GM12878 (cell line): ENCODE data around the gene TNRC6B. TPM values are rescaled to one million over a fixed set of nuclear protein-coding genes. Genes with fewer than 3 reads are reported as not detected.

Experiments used
- ATAC-seq: fragments of 200-7000 bp; cut with Tn5 transposase; 3 replicates; pipeline ENCODE4 v1.9.1; 2020; ENCODE audit warnings: mild to moderate bottlenecking, moderate library complexity
- BruUV-seq: library from RNA; stranded (reverse); fragments of 400-500 nt; replicated peaks from 2 replicates; lab custom pipeline; 2021; lab: Mats Ljungman, UMichigan
- CTCF ChIA-PET: fragments of 300-600 bp; sonication (Branson Sonifier 250); formaldehyde crosslinking; extraction: SDS; loops from one replicate; lab custom pipeline; 2021; ENCODE audit warnings: inconsistent platforms; lab: Yijun Ruan, JAX
- POLR2A ChIA-PET: fragments of 350-600 bp; formaldehyde crosslinking; extraction: SDS; loops from one replicate; lab custom pipeline; 2021; ENCODE audit warnings: inconsistent platforms; lab: Charles Lee
- RAD21 ChIA-PET: fragments of 300-600 bp; sonication (Branson Sonifier 250); formaldehyde crosslinking; loops from one replicate; lab custom pipeline; 2023; ENCODE audit warnings: antibody characterized with exemption; ENCODE audit not compliant: unreplicated experiment; lab: Charles Lee
- SMC1A ChIA-PET: fragments of 300-600 bp; sonication (Branson Sonifier 250); formaldehyde crosslinking; loops from one replicate; lab custom pipeline; 2023; ENCODE audit not compliant: unreplicated experiment, uncharacterized antibody; lab: Charles Lee
- DNase-seq: peaks from one replicate; pipeline ENCODE4 v3.0.0-alpha.2; 2011; ENCODE audit warnings: low read depth, low spot score
- FAIRE-seq: peaks from 3 replicates; lab custom pipeline; 2011; peaks lifted over from hg19 to GRCh38; lab: Jason Lieb, UNC
- H2AFZ ChIP-seq: 2 replicates; pipeline ENCODE4 v1.6.0; 2011; ENCODE audit warnings: low read depth, low read length, control low read depth; ENCODE audit not compliant: control insufficient read depth
- H3K27ac ChIP-seq: 2 replicates; pipeline ENCODE4 v1.5.1; 2011; ENCODE audit warnings: control low read depth; ENCODE audit not compliant: control insufficient read depth, insufficient read depth
- H3K27me3 ChIP-seq, 2 experiments: replicated peaks in 1 of 2; 2 replicates each; pipeline versions ENCODE4 v1.6.0 to v1.6.1; 2011; ENCODE audit warnings: low read length in 1 of 2; ENCODE audit not compliant: control insufficient read depth in 2 of 2, insufficient read depth in 2 of 2
- H3K36me3 ChIP-seq, 2 experiments: 2 replicates each; pipeline ENCODE4 v1.5.1; 2011; ENCODE audit warnings: low read length in 1 of 2; ENCODE audit not compliant: control insufficient read depth in 2 of 2, insufficient read depth in 2 of 2
- H3K4me1 ChIP-seq: 2 replicates; pipeline ENCODE4 v1.6.1; 2011; ENCODE audit warnings: mild to moderate bottlenecking, low read length, moderate library complexity, mixed read lengths; ENCODE audit not compliant: control insufficient read depth, insufficient read depth
- H3K4me2 ChIP-seq: 2 replicates; pipeline ENCODE4 v1.6.0; 2011; ENCODE audit warnings: control low read depth; ENCODE audit not compliant: control insufficient read depth, insufficient read depth
- H3K4me3 ChIP-seq: fragments of 200-600 bp; sonication (generic); 2 replicates; pipeline ENCODE4 v1.5.1; 2016
- H3K79me2 ChIP-seq: 2 replicates; pipeline ENCODE4 v1.6.0; 2011; ENCODE audit warnings: low read length; ENCODE audit not compliant: control insufficient read depth, insufficient read depth
- H3K9ac ChIP-seq: 2 replicates; pipeline ENCODE4 v1.8.0; 2011; ENCODE audit warnings: low read length, control low read depth, mixed read lengths; ENCODE audit not compliant: control insufficient read depth, insufficient read depth
- H3K9me3 ChIP-seq: replicated peaks from 3 replicates; pipeline ENCODE4 v1.5.1; 2011; ENCODE audit warnings: mild to moderate bottlenecking, low read length; ENCODE audit not compliant: control insufficient read depth, insufficient read depth
- H4K20me1 ChIP-seq: 2 replicates; pipeline ENCODE4 v1.6.0; 2011; ENCODE audit not compliant: control insufficient read depth, insufficient read depth
- BRCA1 ChIP-seq: IDR thresholded peaks from 2 replicates; pipeline ENCODE4 v1.6.1; 2011; ENCODE audit warnings: low read depth, low read length, improper control_type of control experiment
- CBX5 ChIP-seq: sonication (generic); IDR thresholded peaks from 2 replicates; pipeline ENCODE4 v1.6.1; 2016; ENCODE audit warnings: low read depth, moderate library complexity, mild to moderate bottlenecking, inconsistent platforms
- CREB1 ChIP-seq: IDR thresholded peaks from 2 replicates; pipeline ENCODE4 v1.6.1; 2012; ENCODE audit warnings: low read depth, mild to moderate bottlenecking, inconsistent platforms
- JUNB ChIP-seq: IDR thresholded peaks from 2 replicates; pipeline ENCODE4 v1.6.1; 2016; ENCODE audit warnings: antibody characterized with exemption, mild to moderate bottlenecking
- JUND ChIP-seq: IDR thresholded peaks from 2 replicates; pipeline ENCODE4 v1.6.1; 2012; ENCODE audit warnings: low read depth, mild to moderate bottlenecking, low read length, improper control_type of control experiment, moderate library complexity
- MEF2A ChIP-seq: IDR thresholded peaks from 2 replicates; pipeline ENCODE4 v1.6.1; 2011; ENCODE audit warnings: low read depth, mild to moderate bottlenecking, low read length, moderate library complexity; ENCODE audit not compliant: insufficient read depth
- MEF2B ChIP-seq: fragments of 450-650 bp; IDR thresholded peaks from 2 replicates; pipeline ENCODE4 v1.6.1; 2018; ENCODE audit warnings: mild to moderate bottlenecking, moderate library complexity; ENCODE audit not compliant: partially characterized antibody, poor library complexity, severe bottlenecking
- NBN ChIP-seq: fragments of 450-650 bp; IDR thresholded peaks from 2 replicates; pipeline ENCODE4 v1.6.1; 2016
- NR2F1 ChIP-seq: fragments of 450-650 bp; conservative IDR thresholded peaks from 2 replicates; pipeline ENCODE4 v1.6.1; 2017; ENCODE audit warnings: mild to moderate bottlenecking
- POLR2AphosphoS2 ChIP-seq: IDR thresholded peaks from 2 replicates; pipeline ENCODE4 v1.6.1; 2011; ENCODE audit warnings: low read depth, mild to moderate bottlenecking, low read length, improper control_type of control experiment, moderate library complexity
- RB1 ChIP-seq: fragments of 450-650 bp; formaldehyde crosslinking; IDR thresholded peaks from 2 replicates; pipeline ENCODE4 v1.6.1; 2017; ENCODE audit warnings: mild to moderate bottlenecking, borderline replicate concordance
- RBBP5 ChIP-seq: fragments of 200-600 bp; sonication (generic); conservative IDR thresholded peaks from 2 replicates; pipeline ENCODE4 v1.6.1; 2016
- RUNX3 ChIP-seq: IDR thresholded peaks from 2 replicates; pipeline ENCODE4 v1.6.1; 2012; ENCODE audit warnings: low read length, inconsistent platforms
- SIN3A ChIP-seq: IDR thresholded peaks from 2 replicates; pipeline ENCODE4 v1.6.1; 2012; ENCODE audit warnings: low read depth, low read length, improper control_type of control experiment
- SUPT20H ChIP-seq: IDR thresholded peaks from 2 replicates; pipeline ENCODE4 v1.6.1; 2011; ENCODE audit warnings: low read depth, mild to moderate bottlenecking, low read length, moderate library complexity, borderline replicate concordance; ENCODE audit not compliant: control insufficient read depth
- TBL1XR1 ChIP-seq: IDR thresholded peaks from 2 replicates; pipeline ENCODE4 v1.6.1; 2012; ENCODE audit warnings: low read depth, low read length, improper control_type of control experiment
- WGBS: methylation state at CpG from one replicate; pipeline ENCODE4 v1.1.6; 2016; ENCODE audit warnings: low lambda C conversion rate; ENCODE audit not compliant: insufficient replicate concordance, insufficient coverage; ENCODE audit errors: missing lambda C conversion rate; 5-methylcytosine and 5-hydroxymethylcytosine counted together
- in situ Hi-C: fragments of 300-500 bp; cut with MboI; formaldehyde crosslinking; loops from 9 replicates; pipeline ENCODE4 v1.14.3; 2018; ENCODE audit warnings: mixed read lengths
- intact Hi-C: fragments of 100-400 bp; cut with micrococcal nuclease; formaldehyde crosslinking; loops from one replicate; pipeline ENCODE4 v1.14.2; 2022; ENCODE audit not compliant: unreplicated experiment
- polyA plus RNA-seq, 11 experiments: library from polyadenylated mRNA; depleted of rRNA in 4 of 11; unstranded in 6 of 11; stranded (reverse) in 5 of 11; fragments of >200 nt; fragmentation: Nextera tagmentation in 4 of 11; fragmentation: Illumina TruSeq in 1 of 11; extraction: Ambion mirVana in 4 of 11; extraction: Trizol in 1 of 11; gene quantifications; 1 replicate in 1 of 11; 2 replicates in 10 of 11; pipeline versions ENCODE4 v1.2.1 to v1.2.3, GENCODE V29; 2011 to 2016; ENCODE audit warnings: inconsistent platforms in 2 of 11, missing spikeins in 2 of 11, low read depth in 1 of 11
- total RNA-seq, 4 experiments: library from RNA; depleted of rRNA in 3 of 4; stranded (reverse); fragments of >200 nt in 3 of 4; fragmentation: Illumina TruSeq in 1 of 4; extraction: Trizol in 1 of 4; gene quantifications; 2 replicates each; pipeline versions ENCODE4 v1.2.1 to v1.2.3, GENCODE V29; 2013 to 2021

TNRC6B gene
- total and polyA plus RNA-seq, 10 of the 15 experiments (the other 5 are each of a cell fraction or from before 2014, with no cell fraction given), result 3.6 to 32.8 (median 16.4) TPM

DNA sequence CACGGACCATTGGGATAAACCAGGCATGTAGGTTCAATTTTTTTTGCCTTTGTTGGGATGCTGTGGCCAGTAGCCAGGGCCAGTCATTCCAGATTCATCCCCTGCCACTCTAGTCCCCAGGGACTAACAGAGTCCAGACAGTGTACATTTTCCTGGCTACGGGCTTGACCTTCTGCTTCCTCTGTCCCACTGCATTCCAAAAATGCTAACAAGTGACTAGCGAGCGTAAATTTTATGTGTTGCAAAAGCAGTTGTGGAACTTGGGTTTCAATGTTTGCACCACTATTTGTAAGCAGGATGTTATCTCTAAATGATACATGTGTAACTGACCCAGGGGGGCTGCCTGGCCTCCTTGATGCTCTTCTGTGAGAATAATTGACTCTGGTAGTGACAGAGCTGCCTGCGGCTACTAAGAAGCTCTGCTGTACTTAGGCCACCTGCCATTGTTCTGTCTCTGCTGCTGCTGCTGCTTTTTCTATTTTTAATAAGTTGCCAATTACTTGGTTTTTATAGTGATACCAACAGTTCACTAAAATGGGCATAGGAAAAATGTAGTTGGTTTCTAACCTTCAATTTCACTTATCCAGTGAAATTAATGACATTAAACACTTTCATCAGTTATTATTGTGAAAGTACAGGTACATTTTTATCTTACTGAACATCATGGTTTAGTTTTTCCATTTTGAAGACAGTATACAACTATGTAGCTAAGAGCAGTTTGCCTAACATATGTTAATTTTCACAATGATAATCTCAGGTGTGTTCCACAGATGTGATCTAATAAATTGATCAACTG is 26.8 kb downstream of the TNRC6B start:
- Histone ChIP-seq H3K27me3 (no peaks in the 10 kb centered on the region), H4K20me1 (no peaks in the 10 kb centered on the region), H3K4me3 (no peak overlapping the region), H3K36me3 (no peaks in the 10 kb centered on the region; a peak in 1 of 4 replicates), H3K9ac (no peak overlapping the region), H3K4me1 (peaks cover 36% of the 10 kb centered on the region), H3K27ac (no peak overlapping the region), H3K9me3 (no peaks in the 10 kb centered on the region; the same call in 2 of the 3 replicates), H3K4me2 (no peak overlapping the region), H3K79me2 (peaks cover 61% of the 10 kb centered on the region), H2AFZ (no peak overlapping the region)
- POLR2A ChIA-PET, result no interaction called here
- no TSS peak for BruUV-seq
- SMC1A ChIA-PET, result no interaction called here
- ATAC-seq (no peak), FAIRE-seq (no peak), DNase-seq (no peak)
- intact Hi-C loops, result no loop called here
- WGBS, result over 99% methylated on average over 5 of the region's 5 CpGs
- RAD21 ChIA-PET, result no interaction called here
- CTCF ChIA-PET, result interaction anchor here (0.5 kb wide), 1 partner anchor 82 kb away, joined by 7 read pairs; no protein-coding TSS in a partner anchor
- in situ Hi-C loops, result no loop called here
- TF ChIP-seq POLR2AphosphoS2 (no peak), SUPT20H (no peak), JUND (no peak), RB1 (no peak), CBX5 (no peak), SIN3A (no peak), RBBP5 (no peak), MEF2B (no peak), CREB1 (no peak), RUNX3 (no peak), BRCA1 (no peak), TBL1XR1 (no peak), NR2F1 (no peak), JUNB (no peak), NBN (no peak), MEF2A (no peak)
